ENCODE results near the gene PPP1R14C. TPM values are rescaled to one million over a fixed set of nuclear protein-coding genes. Genes with fewer than 3 reads are reported as not detected.

Gene PPP1R14C
- total and polyA plus RNA-seq, 8 donors, result 0.09 to 7.3 (median 0.74) TPM

DNA sequence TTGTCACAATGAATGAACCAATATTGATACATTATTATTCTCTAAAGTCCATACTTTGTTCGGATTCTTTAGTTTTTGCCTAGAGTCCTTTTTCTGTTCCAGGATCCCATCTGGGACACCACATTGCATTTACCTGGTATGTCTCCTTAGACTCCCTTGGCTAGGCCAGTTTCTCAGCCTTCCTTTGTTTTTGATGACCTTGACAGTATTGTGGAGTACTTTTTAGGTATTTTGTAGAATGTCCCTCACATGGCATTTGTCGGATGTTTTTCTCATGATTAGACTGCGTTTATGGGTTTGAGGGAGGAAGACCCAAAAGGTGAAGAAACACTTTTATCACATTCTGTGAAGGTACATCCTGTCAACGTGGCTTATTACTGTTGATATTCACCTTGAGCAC, 16.9 kb downstream of the PPP1R14C start:
- FAIRE-seq (no peak), DNase-seq (no peak), ATAC-seq (no peak)
- no peak overlapping the region for H3K27ac ChIP-seq
- WGBS, 2 donors, result 69 to 74% methylated on average over 4 of the region's 4 CpGs
- no peaks in the 10 kb centered on the region for H3K27me3 ChIP-seq
- no peaks in the 10 kb centered on the region for H3K4me1 ChIP-seq
- H3K4me3 ChIP-seq, result no peak overlapping the region
- TF ChIP-seq CTCF (IDR thresholded peaks at IDR 0.05), result no peak
- H3K36me3 ChIP-seq, result no peaks in the 10 kb centered on the region
- H3K9me3 ChIP-seq, result no peaks in the 10 kb centered on the region
- intact Hi-C loops (cut with DNase I), result no loop called here

DNA sequence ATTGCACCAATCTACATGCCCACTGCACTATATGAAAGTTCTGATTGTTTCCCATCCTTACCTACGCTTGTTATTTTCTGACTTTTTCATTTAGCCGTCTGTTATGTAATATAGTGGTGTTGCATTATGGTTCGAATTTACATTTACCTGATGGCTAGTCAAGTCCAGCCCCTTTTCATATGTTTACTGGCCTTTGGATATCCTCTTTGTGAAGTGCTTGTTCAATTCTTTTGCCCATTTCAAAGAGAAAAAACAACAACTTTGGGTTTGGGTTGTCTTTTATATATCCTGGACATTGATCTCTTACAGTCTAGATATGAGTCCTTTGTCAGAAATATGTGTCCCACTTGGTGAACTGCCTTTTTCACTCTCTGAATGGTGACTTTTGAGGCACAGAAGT, 21.1 kb downstream of the PPP1R14C start:
- FAIRE-seq, result no peak
- WGBS, 2 donors, result 92 to 94% methylated on average over 3 of the region's 3 CpGs
- intact Hi-C loops (cut with DNase I), result no loop called here

GRCh38 chr6:150165020-150165702, 22.3 kb downstream of the PPP1R14C start:
- no peak for DNase-seq
- Histone ChIP-seq H3K27me3 (no peaks in the 10 kb centered on the region), H3K9me3 (no peaks in the 10 kb centered on the region), H3K36me3 (no peaks in the 10 kb centered on the region), H3K4me3 (no peak overlapping the region), H3K4me1 (no peaks in the 10 kb centered on the region), H3K27ac (no peak overlapping the region)
- intact Hi-C loops (cut with DNase I), result no loop called here
- no peak for TF ChIP-seq CTCF (IDR thresholded peaks at IDR 0.05)
- no peak for ATAC-seq
- no peak for FAIRE-seq

More for the DNA sequence above, 21.1 kb downstream of the PPP1R14C start:
- no peak for TF ChIP-seq CTCF (IDR thresholded peaks at IDR 0.05)
- ATAC-seq, result no peak
- Histone ChIP-seq H3K27ac (no peak overlapping the region), H3K36me3 (no peaks in the 10 kb centered on the region), H3K4me1 (no peaks in the 10 kb centered on the region), H3K27me3 (no peaks in the 10 kb centered on the region), H3K9me3 (no peaks in the 10 kb centered on the region), H3K4me3 (no peak overlapping the region)
- DNase-seq, result no peak

GRCh38 chr6:150167479-150167873, 24.6 kb downstream of the PPP1R14C start:
- no peak for ATAC-seq
- no peak for DNase-seq
- intact Hi-C loops (cut with DNase I), result no loop called here
- H3K4me1 ChIP-seq, result no peaks in the 10 kb centered on the region
- TF ChIP-seq CTCF (IDR thresholded peaks at IDR 0.05), result no peak
- H3K36me3 ChIP-seq, result no peaks in the 10 kb centered on the region
- H3K27me3 ChIP-seq, result no peaks in the 10 kb centered on the region
- FAIRE-seq, result no peak
- no peak overlapping the region for H3K27ac ChIP-seq
- no peak overlapping the region for H3K4me3 ChIP-seq
- no peaks in the 10 kb centered on the region for H3K9me3 ChIP-seq
- WGBS, 2 donors, result 76 to 83% methylated on average over 6 of the region's 6 CpGs

- no peak overlapping the region for H3K27ac ChIP-seq
- H3K36me3 ChIP-seq, result no peaks in the 10 kb centered on the region
- DNase-seq (no peak), ATAC-seq (no peak), FAIRE-seq (no peak)
- no peaks in the 10 kb centered on the region for H3K4me1 ChIP-seq
- TF ChIP-seq CTCF (IDR thresholded peaks at IDR 0.05), result no peak
- H3K27me3 ChIP-seq, result no peaks in the 10 kb centered on the region
- H3K9me3 ChIP-seq, result no peaks in the 10 kb centered on the region
- 57 to 66% methylated on average over 2 of the region's 2 CpGs for WGBS, 2 donors
- intact Hi-C loops (cut with DNase I), result no loop called here
- no peak overlapping the region for H3K4me3 ChIP-seq
Observed at GRCh38 chr6:150169181-150169580, 26.3 kb downstream of the PPP1R14C start.
